ENCODE measurements around the gene ZCCHC7.
"Not testable (repeated sequence)": the region's sequence is repeated elsewhere in the genome, so short reads cannot be mapped to it uniquely, and the experiment has no call there.

The ZCCHC7 gene

GRCh38 chr9:37156781-37157356 lies 36.5 kb downstream of the ZCCHC7 start:
- peak; percentile 55 for DNase-seq (ENCODE audit: low read depth)
- H3K4me3 ChIP-seq (ENCODE audit: control insufficient read depth, low read depth, low read length), result no peak overlapping the region

GRCh38 chr9:37157726-37158377 lies 37.5 kb downstream of the ZCCHC7 start:
- no peak overlapping the region for H3K4me3 ChIP-seq (ENCODE audit: control insufficient read depth, low read depth, low read length)
- TF ChIP-seq, protein P1, sequence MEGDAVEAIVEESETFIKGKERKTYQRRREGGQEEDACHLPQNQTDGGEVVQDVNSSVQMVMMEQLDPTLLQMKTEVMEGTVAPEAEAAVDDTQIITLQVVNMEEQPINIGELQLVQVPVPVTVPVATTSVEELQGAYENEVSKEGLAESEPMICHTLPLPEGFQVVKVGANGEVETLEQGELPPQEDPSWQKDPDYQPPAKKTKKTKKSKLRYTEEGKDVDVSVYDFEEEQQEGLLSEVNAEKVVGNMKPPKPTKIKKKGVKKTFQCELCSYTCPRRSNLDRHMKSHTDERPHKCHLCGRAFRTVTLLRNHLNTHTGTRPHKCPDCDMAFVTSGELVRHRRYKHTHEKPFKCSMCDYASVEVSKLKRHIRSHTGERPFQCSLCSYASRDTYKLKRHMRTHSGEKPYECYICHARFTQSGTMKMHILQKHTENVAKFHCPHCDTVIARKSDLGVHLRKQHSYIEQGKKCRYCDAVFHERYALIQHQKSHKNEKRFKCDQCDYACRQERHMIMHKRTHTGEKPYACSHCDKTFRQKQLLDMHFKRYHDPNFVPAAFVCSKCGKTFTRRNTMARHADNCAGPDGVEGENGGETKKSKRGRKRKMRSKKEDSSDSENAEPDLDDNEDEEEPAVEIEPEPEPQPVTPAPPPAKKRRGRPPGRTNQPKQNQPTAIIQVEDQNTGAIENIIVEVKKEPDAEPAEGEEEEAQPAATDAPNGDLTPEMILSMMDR (conservative IDR thresholded peaks at IDR 0.05; ENCODE audit: control insufficient read depth, insufficient read depth, low read depth, low read length), result no peak
- DNase-seq (ENCODE audit: low read depth), result no peak

More at GRCh38 chr9:37156781-37157356, 36.5 kb downstream of the ZCCHC7 start:
- TF ChIP-seq, protein P1 (conservative IDR thresholded peaks at IDR 0.05; ENCODE audit: control insufficient read depth, insufficient read depth, low read depth, low read length), result no peak

DNA sequence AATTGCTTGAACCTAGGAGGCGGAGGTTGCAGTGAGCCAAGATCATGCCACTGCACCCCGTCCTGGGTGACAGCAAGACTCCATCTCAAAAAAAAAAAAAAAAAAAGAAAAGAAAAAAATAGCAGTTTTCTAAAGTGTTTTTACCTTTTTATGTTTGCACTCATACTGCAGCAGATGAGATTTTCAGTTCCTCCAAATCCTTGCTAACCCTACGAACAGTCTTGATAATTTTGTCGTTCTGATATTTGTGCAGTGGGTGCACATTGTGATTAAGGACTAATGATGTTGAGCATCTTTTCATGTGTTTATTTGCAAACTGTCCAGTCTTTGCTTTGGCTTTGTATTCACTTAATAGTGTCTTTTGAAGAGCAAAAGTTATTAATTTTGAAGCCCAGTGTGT lies 42.9 kb downstream of the ZCCHC7 start:
- TF ChIP-seq, protein P1 (conservative IDR thresholded peaks at IDR 0.05; ENCODE audit: control insufficient read depth, insufficient read depth, low read depth, low read length), result no peak
- H3K4me3 ChIP-seq (ENCODE audit: control insufficient read depth, low read depth, low read length), result no peak overlapping the region
- DNase-seq (ENCODE audit: low read depth), result no peak

DNA sequence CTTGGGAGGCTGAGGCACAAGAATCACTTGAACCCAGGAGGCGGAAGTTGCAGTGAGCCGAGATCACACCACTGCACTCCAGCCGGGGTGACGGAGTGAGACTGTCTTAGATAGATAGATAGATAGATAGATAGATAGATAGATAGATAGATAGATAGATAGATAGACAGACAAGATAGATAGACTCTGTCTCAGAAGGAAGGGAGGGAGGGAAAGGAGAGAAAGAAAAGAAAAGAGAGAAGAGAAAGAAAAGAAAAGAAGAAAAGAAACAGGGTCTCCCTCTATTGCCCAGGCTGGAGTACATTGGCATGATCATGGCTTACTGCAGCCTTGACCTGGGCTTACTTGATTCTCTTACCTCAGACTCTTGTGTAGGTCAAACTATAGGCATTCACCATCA lies 44.0 kb downstream of the ZCCHC7 start:
- not testable (repeated sequence) for DNase-seq (ENCODE audit: low read depth); H3K4me3 ChIP-seq (ENCODE audit: control insufficient read depth, low read depth, low read length)

- no peak for DNase-seq (ENCODE audit: low read depth)
- TF ChIP-seq, protein P1 (conservative IDR thresholded peaks at IDR 0.05; ENCODE audit: control insufficient read depth, insufficient read depth, low read depth, low read length), result no peak
- H3K4me3 ChIP-seq (ENCODE audit: control insufficient read depth, low read depth, low read length), result no peak overlapping the region
Observed at GRCh38 chr9:37165644-37166043, 45.3 kb downstream of the ZCCHC7 start.

- TF ChIP-seq, protein P1 (conservative IDR thresholded peaks at IDR 0.05; ENCODE audit: control insufficient read depth, insufficient read depth, low read depth, low read length), result no peak
- H3K4me3 ChIP-seq (ENCODE audit: control insufficient read depth, low read depth, low read length), result no peak overlapping the region
- no peak for DNase-seq (ENCODE audit: low read depth)
Observed at GRCh38 chr9:37167456-37168047, 47.2 kb downstream of the ZCCHC7 start.

- DNase-seq (ENCODE audit: low read depth), result no peak
- TF ChIP-seq, protein P1 (conservative IDR thresholded peaks at IDR 0.05; ENCODE audit: control insufficient read depth, insufficient read depth, low read depth, low read length), result no peak
Observed at GRCh38 chr9:37172557-37172956, 52.2 kb downstream of the ZCCHC7 start.

More at GRCh38 chr9:37172557-37172956, 52.2 kb downstream of the ZCCHC7 start:
- H3K4me3 ChIP-seq (ENCODE audit: control insufficient read depth, low read depth, low read length), result no peak overlapping the region

Data from fibroblast of mammary gland (primary cell).